Stimulated activated CD8-positive, alpha-beta memory T cell treated with anti-CD3 and anti-CD28 coated beads, Interleukin-7, amount 100 ng/mL, for 1 hour (primary cell): Measurements from ENCODE around the gene CHD2.

ENCODE experiments used
- DNase-seq, 2 donors: peaks; one replicate each; pipeline ENCODE4 v3.0.0-alpha.2; 2020; ENCODE audit warnings: low read depth in 2 of 2

CHD2 gene

DNA sequence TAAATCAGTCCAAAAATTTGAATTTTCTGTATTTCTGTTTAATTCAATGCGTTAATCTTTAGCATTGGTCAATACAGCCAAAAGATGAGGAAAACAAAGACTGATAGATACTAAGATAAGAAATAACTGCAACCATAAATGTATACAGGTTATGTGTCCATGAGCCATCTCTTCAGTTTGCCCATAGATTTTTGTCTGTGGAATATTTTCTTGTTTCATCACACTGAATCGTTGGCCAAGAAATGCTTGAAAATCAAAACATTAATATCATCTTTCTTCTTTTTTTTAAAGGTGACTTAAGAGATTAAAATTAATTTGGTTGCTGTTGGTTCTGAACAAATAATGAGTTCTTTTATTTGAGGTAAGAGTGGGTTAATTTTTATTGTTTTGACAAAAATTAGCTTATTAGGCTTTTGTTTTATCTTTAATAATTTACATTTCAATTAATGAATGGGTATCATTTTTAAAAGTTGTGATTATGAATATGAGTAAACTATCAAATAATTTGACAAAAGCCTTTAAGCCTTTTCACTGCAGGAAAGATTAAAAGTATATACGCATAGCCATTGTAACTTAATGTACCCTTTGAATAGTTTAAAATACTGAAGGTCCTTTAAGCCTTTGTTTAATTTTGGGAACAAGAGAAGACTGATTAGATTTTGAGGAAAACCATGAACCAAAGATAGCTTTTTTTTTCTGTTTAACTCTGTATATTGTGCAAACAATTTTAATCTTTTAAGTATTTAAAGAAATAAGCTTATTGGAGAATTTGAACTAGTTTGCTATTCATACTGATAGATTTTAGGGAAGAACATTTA, 14.7 kb upstream of the CHD2 start:
- no peak for DNase-seq

DNA sequence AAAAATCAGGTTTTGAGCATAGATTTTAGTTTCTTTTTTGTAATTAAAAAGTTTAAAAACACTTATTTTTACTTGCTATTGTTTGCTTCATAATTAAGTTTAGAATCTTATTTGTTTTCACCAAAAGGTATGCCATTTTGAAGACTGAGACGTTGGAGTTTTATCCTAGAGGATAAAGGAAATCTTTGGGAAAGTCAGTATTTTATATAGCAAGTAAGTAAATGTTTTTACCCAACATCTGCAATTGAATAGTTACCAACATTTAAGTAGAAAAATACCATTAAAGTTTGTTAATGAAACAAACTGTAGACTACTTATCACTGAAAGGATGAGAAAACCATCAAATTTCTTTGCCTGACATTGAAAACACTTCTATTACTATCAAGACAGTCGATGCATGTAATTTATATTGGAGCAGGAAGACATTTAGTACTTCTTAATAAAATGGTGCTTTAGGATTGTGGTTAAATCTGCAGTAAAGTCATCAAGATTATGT, 14.0 kb upstream of the CHD2 start:
- no peak for DNase-seq

DNA sequence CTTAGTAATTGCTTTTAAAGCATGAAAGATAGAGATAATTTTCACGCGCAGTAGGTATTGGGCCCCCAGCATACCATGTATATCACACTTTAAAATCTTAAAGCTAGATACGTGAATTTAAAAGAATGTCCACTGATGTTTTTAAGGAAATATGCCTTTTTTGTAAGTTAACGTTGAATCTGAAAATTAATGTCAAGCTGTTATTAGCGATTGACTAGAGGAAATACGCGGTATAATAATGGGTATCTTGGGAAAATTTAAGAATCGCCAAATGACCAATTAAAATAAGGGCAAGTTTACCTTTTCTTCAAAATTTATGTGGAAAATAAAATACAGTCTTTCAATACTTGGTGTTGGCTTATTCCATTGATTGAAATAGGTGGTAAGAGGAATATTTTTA, 13.3 kb upstream of the CHD2 start:
- DNase-seq: no peak

DNA sequence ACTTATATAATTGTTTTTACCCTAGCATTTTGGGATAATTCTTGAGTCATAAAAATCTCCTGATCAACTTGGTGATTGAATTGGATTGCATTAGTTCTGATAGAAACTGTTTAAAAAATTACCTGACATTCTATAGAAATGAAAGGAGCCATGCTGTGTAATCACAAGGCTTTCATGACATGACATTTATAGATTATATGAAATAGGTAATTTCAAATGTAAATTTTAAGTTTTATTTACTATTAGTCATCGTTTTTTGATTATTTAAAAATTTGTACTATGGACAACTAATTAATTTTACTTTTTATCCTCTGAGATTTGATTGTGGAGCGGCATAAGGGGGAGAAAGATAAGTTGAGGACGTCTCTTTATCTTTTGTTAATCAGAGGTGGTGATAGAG, 12.3 kb upstream of the CHD2 start:
- DNase-seq: no peak

DNA sequence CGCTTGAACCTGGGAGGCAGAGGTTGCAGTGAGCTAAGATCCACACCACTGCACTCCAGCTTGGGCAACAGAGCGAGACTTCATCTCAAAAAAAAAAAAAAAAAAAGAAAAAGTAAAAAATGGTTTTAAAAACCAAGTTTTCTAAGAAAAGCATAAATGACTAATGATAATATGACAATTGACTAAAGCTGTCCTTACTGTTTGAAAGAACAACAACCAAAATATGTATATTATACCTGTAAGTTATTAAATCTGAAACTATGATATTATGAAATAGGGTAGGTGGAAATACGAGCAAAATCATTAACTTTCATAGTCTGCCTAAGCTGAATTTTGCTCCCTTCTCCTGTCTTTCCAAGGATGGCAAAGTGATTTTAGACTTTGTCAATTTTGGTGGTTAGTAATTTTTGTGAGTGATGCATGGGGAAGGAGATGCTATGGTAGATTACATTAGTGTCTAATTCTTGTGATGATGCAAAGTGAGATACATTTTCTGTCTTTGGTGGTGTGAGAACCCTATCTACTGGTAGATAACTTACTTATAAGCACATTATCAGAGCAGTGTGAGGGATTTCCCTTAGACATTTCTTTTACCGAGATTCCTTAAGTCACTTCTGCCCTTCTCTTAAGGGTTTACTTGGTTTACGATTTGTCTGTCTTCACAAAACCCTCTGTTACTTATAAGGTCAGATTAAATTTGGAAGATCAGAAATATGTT, 10.6 kb upstream of the CHD2 start:
- DNase-seq: no peak

DNA sequence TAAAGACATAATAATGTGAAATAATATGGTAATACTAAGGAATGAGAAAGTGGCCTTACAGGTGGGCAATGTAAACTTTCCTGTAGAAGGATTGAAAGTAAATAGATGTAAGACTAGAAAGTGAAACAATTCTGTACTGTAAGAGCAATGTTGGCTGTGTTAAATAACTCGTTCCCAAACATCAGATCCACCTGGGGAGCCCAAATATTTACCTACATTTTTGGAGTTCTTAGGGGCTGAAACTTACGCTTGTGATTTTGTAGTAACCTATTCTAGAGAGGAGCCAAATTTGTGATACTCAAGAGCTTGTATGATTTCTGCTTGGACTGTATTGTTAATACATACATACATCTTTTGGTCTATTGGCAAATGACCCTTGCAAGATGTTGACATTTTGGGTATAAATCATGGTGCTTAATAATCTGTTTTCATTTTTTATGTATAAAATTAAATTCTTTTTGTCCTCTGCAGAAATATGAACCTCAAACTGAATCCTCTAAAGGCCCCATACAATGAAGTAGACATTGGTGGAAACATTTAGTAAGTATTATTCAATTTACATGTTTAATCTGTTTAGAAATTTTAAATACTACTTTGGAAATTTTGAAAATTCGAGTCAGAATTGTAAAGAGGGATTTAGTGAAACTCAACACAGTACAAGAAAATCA, 8.5 kb upstream of the CHD2 start:
- DNase-seq: no peak

DNA sequence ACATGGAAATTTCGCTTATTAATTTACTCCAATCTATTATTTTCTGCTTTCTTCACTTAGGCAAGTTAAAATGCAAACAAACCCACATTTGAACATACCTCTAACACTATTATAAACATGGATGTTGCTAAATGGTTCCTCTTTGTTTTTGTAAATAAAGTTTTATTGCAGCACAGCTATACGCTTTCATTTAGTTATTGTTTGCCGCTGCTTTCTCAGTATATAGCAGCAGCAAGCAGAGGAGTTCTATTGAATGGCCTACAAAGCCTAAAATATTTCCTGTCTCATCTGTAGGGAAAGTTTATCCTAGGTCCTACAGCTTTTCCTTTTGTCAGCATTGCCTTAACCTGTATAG, 7.9 kb upstream of the CHD2 start:
- no peak for DNase-seq

DNA sequence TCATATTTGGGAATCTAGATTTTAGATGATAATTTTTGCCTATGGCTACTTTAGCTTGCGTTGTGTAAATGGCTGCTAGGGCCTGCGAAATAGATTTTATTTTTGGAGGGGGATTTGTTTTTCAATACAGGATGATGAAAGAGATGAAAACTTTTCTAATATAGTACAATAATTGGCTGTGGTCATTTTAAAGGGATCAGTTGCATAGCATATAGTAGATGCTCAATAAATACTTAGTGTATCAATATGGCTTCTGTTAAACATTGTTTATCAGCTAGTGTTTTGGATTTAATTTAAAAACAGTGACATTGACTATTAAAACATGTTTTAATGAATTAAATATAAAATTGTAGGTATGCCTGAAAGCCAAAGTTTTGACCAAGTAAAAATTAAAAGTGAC, 6.9 kb upstream of the CHD2 start:
- no peak for DNase-seq

DNA sequence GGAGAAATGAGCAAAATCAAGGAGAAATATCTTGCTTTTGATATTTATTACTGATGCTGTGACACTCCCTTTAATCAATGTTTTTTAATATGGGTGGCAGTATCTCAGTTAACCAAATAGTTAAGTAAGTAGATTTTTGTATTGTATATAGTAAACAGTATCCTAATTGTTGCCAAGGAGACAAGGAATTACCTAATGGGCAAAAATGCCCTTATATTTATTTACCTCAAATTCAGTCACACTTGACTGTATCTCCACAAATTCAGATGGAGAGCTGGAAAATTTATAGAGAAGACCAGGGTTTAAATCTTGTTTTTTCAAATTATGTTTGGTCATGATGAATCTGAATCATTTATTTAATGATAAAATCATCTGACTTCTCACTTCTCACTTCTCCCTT, 3.6 kb upstream of the CHD2 start:
- no peak for DNase-seq

DNA sequence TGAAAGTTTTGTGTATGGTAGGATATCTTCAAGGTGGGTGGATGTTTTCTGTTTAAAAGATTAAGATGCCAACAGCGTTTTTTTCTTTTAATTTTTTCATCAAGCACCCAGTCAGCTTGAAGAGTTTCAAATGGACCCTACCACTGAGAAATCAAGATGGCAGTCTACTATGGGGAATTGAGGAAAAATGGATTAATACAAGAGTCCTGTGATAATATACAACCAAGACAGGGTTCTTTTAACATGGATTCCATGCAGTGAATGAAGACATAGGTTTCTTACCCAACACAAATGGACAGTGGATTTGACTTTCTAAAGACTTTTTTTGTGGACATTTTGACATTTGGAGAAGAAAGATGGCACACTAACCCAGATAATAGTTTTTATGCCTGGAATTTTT, 2.5 kb upstream of the CHD2 start:
- no peak for DNase-seq

DNA sequence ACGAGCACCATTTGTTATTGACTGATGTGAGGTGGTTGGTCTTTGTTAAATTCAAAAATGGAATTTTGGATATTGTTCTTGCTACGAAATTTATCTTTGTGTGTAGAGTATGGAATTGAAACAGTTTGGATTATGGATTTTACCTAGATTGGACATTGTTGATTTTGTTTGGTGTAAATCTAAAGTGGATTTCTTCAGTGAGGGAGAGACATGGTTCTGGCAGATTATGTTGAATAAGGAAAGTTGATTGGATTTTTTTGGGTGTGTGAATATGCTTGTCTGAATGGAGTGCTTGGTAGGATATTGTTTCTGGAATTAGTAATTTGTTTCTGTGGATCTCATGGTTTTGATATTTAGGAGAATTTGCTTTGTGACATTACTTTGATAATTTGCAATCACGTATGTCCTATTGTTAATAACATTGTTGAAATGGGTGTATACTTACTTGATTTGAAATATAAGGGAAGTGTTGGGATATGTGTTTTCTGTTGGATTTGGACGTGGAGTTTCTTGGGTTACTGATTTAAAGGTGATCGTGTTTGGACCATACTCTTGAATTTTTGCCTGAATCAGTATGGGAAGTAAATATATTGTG, 1.0 kb upstream of the CHD2 start:
- no peak for DNase-seq

DNA sequence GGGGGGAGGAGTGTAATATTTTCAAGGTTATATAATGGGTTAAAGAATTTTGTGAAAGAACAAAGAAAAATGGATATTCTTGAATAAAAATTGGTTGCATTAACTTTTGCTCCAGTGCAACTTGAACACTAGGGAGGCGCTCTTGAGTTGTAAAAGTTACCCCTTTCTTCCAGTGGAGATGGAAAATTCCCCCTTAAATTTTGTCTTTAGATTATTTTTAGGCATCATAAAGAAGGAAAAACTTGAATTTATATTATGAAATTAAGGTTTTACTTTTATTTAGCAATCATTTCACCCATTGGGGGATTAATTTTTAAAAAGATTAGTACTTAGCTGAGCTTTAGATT, 550 bp upstream of the CHD2 start:
- no peak for DNase-seq

DNA sequence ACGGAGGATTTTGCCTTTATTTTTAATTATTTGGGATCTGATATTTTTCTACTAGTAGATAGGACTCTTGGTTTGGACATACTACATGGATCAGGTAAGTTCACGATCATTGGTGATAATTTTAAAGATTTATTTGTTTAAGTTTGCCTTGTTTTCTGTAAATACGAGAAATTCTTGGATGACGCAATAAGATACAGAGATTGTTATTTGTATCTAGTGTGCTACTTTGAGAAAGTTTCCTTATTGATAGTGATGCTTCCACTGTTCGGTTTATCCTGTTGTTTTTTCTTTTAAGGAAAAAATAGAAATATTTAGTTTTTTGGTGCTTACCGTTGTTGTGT, 577 bp downstream of the CHD2 start:
- no peak for DNase-seq

DNA sequence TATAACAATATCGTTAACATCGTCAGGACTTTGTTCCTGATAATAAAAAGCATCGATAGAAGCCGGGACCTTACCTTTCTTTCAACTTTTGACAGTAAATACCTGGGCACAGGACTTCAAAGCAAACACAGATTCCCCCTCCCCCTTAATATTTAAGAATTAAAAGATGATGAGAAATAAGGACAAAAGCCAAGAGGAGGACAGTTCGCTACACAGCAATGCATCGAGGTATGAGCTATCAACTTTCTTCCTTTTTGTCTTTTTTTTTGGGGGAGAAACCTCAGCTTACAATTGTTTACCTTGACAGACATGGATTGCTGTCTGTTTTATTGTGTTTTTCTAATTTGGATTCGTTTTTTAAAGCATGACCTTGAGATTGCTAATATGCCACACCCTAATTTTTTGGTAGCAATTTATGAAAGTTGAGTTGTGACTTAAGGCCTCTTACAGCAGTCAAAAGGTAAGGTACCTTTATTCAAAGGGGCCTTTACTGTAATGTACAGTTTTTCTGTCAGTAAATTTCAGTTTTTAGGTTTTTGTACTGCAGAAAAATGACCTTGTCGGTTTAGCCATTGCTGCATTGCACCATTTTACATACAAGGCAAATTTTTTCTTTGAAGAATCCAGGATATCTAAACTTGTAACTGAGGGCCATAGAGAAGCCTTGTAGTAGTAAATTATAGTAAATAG, 1.1 kb downstream of the CHD2 start:
- no peak for DNase-seq

DNA sequence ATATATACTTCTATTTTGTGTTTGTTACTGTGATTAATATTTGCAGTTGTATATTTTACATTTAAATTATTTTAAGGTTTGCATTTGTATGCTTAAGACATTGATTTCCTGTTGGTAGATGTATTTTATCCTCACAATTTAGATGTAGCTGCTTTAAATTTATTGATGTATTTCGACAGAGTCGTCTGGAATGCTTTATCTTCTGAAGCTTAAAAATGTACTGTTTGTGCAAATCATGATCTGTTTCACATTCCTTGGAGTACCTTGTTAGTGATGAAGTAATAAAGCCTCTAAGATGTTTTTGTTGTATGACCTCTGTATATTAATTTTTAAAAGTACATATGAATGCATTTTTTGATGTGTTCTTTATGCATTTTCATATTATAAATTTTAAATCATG, 1.9 kb downstream of the CHD2 start:
- DNase-seq: no peak

DNA sequence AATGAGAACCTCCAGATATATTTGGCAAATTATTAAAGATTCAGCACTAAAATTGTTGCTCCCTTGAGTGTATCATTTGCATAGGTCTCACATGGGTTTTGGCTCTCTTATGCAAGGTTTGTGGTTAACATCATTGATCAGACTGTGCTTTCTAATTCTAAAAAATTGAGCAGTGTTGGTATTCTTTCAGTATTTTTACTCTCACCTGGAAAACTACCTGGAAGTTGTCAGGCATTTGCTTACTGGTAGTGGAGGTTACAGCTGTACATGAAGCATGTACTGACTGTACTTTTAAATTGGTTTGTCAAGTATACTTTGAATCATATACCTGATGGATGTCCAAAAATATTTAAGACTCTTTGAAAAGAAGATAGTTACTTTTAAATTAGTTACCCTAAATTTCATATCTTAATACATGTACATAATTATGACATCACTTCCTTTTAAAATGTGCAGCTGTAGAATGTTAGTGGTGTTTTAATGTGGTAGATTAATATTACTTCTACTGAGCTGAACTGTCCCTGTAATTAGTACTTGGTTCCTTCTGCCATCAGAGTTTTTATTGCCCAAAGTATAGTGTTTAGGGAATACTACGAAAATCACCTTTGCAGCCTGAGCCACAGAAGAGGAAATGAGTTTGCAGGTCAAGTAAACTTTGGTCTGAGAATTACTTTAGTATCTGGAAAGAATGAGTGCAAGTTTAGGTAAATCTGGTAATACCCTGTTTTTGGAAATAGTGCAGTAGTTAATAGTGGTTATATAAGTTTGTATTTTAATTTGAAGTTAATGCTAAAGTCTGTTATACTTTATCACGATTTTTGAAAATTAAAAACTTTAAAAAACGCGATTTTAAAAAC, 2.8 kb downstream of the CHD2 start:
- DNase-seq: no peak

DNA sequence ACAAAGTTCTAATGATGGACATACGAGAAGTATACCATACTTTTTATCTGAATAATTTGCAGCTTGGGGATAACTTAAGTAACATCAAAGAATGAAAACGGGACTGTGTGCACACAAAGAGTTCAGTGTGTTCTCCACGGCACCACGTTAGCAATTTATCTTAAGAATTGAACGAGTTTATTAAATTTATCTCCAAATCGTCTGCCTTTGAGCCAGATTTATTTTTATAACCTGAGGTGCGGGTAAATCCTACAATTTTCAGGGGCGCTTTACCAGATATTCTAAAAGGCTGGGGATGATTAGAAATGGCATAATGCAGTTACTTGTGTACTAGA, 3.5 kb downstream of the CHD2 start:
- no peak for DNase-seq

DNA sequence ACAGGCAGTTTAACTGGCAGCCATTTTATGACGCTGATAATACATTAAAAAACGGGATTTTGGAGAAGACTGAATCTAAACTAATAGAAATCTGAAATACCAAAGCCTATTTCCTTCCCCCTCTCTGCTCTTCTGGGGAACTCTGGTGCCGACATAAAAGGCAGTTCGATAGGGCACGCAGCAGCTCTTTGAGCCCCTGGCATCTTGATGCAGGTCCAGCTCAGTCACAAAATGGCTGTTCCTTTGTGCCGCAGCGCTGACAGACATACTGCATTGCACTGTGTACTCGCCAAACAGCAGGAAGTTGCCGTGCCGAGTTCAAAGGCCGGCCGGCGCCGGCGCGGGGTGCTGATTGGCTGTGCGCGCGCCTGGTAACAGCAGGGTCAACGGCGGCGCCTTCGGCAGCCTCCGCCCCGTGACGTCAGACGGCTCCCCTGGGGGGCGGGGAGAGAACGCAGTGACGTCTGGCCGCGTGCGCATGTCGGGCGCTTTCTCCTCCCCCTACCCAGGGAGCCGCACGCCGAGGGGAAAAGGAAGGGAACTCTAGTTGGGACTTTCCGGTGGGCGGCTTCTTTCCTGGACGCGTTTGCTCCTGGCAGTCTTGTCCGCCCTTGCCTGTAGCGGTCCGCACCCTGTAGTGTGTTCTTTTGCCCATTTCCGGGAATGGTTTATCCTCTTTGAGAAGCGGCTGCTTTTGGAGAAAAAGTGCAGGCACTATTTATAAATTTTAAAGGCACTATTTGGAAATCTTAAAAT, 4.0 kb downstream of the CHD2 start:
- peak; percentile 97 to 99 for DNase-seq

DNA sequence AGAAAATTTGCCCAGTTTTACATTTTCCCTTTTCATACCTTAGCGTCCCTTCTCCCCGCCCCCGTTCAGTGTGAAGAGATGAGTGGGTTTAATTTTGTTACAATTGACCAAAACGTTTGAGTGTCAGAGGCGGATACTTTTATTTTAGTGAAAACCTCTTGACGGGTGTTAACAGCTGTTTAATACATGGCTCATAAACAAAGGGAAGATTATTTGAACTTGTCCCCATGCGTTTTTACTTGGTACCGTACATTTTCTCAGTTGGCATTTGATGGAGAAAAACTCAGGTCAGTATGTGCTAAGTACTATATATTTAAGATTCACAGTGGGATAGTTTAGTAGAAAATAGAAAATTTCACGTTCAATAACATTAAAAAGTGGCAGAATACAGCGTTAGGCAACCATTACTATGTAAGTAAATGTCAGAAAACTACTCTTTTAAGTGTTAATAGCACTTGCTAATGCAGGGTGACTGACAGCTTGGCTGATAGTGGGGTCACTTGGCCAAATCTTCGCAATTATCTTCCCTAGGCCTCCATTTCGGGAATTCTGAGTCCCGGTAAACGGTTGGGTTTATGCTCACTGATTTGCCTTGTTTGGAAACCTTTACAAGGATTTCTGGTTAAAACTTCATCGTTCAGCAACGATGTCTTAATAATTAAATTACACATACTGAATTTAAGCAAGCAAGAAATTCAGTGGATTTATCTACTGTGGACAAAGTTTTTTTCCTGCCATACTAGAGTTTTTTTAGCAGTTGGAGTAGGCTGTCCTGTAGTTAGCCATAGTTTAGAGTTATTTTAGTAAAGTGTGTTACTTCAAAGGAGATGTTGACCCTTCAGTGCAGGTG, 4.8 kb downstream of the CHD2 start:
- DNase-seq: no peak

DNA sequence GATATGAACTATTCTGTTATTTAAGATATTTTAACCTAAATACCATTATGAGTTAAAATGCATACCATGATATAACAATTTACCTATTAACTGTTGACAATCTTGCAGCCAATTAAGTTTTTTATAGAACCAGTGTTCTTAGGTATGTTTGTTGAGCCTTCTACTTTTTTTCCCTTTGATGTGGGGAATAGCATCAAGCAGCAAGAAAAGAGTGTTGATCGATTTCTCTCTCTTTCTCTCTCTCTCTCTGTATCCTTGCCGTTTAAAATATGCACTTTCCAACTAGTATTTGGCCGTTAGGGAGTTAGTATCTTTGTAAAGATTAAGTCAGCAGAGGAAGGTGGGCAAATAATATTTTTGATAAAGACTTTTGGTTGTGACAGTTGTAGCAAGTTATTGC, 5.9 kb downstream of the CHD2 start:
- DNase-seq: no peak
